ENCODE data around the gene B3GNT2. TPM values are rescaled to one million over a fixed set of nuclear protein-coding genes. Genes with fewer than 3 reads are reported as not detected.

Gene B3GNT2
- total and polyA plus RNA-seq, 2 donors (not counting 3 experiments of a cell fraction or from before 2014, with no cell fraction given), result 9.5 to 21.2 TPM

- intact Hi-C loops (cut with micrococcal nuclease), result no loop called here
- no peak for TF ChIP-seq MYC (IDR thresholded peaks at IDR 0.05; ENCODE audit: low read depth, low read length)
- no peak for TF ChIP-seq FOS (IDR thresholded peaks at IDR 0.05; ENCODE audit: borderline replicate concordance, insufficient read depth, low read length)
- TF ChIP-seq POLR2A (IDR thresholded peaks at IDR 0.05; ENCODE audit: low read depth, low read length), result no peak
- TF ChIP-seq CTCF (IDR thresholded peaks at IDR 0.05; ENCODE audit: extremely low read depth in 1 of 2, insufficient read depth in 1 of 2, low read depth in 1 of 2, low read length in 2 of 2), result no peak
- TF ChIP-seq MAX (IDR thresholded peaks at IDR 0.05; ENCODE audit: insufficient read depth, insufficient read length), result no peak
- TF ChIP-seq GATA2 (IDR thresholded peaks at IDR 0.05; ENCODE audit: insufficient read depth, insufficient read length, low read depth, low read length), result no peak
- no peak for TF ChIP-seq POLR2AphosphoS5 (IDR thresholded peaks at IDR 0.05; ENCODE audit: insufficient read depth, low read depth, low read length)
- TF ChIP-seq JUN (IDR thresholded peaks at IDR 0.05; ENCODE audit: borderline replicate concordance, insufficient read depth, insufficient read length, low read depth), result no peak
- no peak for TF ChIP-seq EZH2 (IDR thresholded peaks at IDR 0.05; ENCODE audit: borderline replicate concordance, low read depth, low read length, severe bottlenecking)
- H3K4me1 ChIP-seq (ENCODE audit: control insufficient read depth, extremely low read depth, insufficient read depth, low read length), result peaks cover 8% of the 10 kb centered on the region
- CTCF ChIA-PET, result no interaction called here
- DNase-seq (ENCODE audit: low read depth, low spot score) (no peak), FAIRE-seq (no peak)
- H4K20me1 ChIP-seq (replicated peaks; ENCODE audit: control insufficient read depth, extremely low read depth, insufficient read depth, low read length), result peaks cover 4% of the 10 kb centered on the region
- no peaks in the 10 kb centered on the region for H3K36me3 ChIP-seq (ENCODE audit: control insufficient read depth in 2 of 2, extremely low read depth in 1 of 2, insufficient read depth in 2 of 2, low read length in 2 of 2)
- H2AFZ ChIP-seq (ENCODE audit: low read depth, low read length), result no peak overlapping the region
- H3K9me1 ChIP-seq (replicated peaks; ENCODE audit: control insufficient read depth, extremely low read depth, insufficient read depth, low read length), result no peaks in the 10 kb centered on the region
- H3K27me3 ChIP-seq (ENCODE audit: control insufficient read depth in 2 of 2, insufficient read depth in 2 of 2, low read length in 2 of 2), result no peaks in the 10 kb centered on the region
- H3K4me3 ChIP-seq (replicated peaks in 1 of 3; ENCODE audit: insufficient read depth in 1 of 3, low read depth in 1 of 3, low read length in 3 of 3), result no peak overlapping the region
- no peak overlapping the region for H3K27ac ChIP-seq (ENCODE audit: insufficient read depth, low read depth, low read length)
- H3K9ac ChIP-seq (replicated peaks; ENCODE audit: extremely low read depth, insufficient read depth, low read length), result no peak overlapping the region
- dilution Hi-C loops (cut with MboI; ENCODE audit: extremely low pct_ligation_motif_present, low sequenced_read_pairs), result no loop called here
- H3K79me2 ChIP-seq (ENCODE audit: control insufficient read depth, insufficient read depth, low read length), result peaks cover 65% of the 10 kb centered on the region
- BruUV-seq (replicated peaks), result no TSS peak
- H3K9me3 ChIP-seq (replicated peaks; ENCODE audit: control insufficient read depth, insufficient read depth, low read length), result no peaks in the 10 kb centered on the region
- H3K4me2 ChIP-seq (ENCODE audit: insufficient read depth, low read length), result no peak overlapping the region
- POLR2A ChIA-PET, result no interaction called here
These were observed 6.3 kb downstream of the B3GNT2 start for GRCh38 chr2:62202019-62202722.
